Measurements from ENCODE around the gene KRT33B.

The KRT33B gene

DNA sequence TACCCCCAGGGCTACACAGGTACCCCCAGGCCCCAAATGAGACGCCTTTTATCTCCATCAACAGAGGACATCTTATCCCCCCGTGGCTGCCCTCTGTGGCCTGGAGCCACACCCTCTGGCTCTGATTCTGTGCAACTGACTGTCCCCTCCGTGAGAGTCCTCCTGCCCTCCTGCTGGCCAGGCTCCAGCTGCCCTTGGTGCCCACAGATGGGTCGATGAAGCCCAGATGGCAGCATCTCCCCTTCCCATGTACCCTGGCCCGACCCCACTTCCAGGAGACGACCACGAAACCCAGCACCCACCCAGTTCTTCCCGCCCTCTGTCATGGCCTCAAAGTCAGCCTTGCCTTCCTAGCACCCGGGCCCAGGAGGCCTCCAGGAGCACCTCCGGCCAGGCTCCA, 44.5 kb downstream of the KRT33B start:
- Histone ChIP-seq H3K4me2 (ENCODE audit: low read depth, low read length) (no peak overlapping the region), H3K4me1 (ENCODE audit: low read length) (no peaks in the 10 kb centered on the region), H3K9me3 (replicated peaks; ENCODE audit: insufficient read depth, low read length) (no peaks in the 10 kb centered on the region), H3F3A (ENCODE audit: insufficient read depth, low read length) (no peaks in the 10 kb centered on the region), H4K20me1 (ENCODE audit: insufficient read depth, low read length) (no peaks in the 10 kb centered on the region), H2AFZ (ENCODE audit: low read length) (no peak overlapping the region), H3K4me3 (ENCODE audit: low read length) (no peak overlapping the region), H3K36me3 (replicated peaks; ENCODE audit: insufficient read depth, low read length) (no peaks in the 10 kb centered on the region), H3K27ac (ENCODE audit: low read length) (no peak overlapping the region), H3K9me2 (replicated peaks; ENCODE audit: insufficient read depth, low read length) (no peaks in the 10 kb centered on the region), H3K27me3 (replicated peaks; ENCODE audit: insufficient read depth, low read length) (no peaks in the 10 kb centered on the region), H3K9ac (ENCODE audit: low read length) (no peak overlapping the region), H3K79me2 (ENCODE audit: low read length) (no peaks in the 10 kb centered on the region)
- no peak for TF ChIP-seq EZH2 (optimal IDR thresholded peaks at IDR 0.05; ENCODE audit: low read depth, low read length)
- no peak for TF ChIP-seq EZH2phosphoT487 (IDR thresholded peaks at IDR 0.05; ENCODE audit: low read length)
- TF ChIP-seq, protein P1, sequence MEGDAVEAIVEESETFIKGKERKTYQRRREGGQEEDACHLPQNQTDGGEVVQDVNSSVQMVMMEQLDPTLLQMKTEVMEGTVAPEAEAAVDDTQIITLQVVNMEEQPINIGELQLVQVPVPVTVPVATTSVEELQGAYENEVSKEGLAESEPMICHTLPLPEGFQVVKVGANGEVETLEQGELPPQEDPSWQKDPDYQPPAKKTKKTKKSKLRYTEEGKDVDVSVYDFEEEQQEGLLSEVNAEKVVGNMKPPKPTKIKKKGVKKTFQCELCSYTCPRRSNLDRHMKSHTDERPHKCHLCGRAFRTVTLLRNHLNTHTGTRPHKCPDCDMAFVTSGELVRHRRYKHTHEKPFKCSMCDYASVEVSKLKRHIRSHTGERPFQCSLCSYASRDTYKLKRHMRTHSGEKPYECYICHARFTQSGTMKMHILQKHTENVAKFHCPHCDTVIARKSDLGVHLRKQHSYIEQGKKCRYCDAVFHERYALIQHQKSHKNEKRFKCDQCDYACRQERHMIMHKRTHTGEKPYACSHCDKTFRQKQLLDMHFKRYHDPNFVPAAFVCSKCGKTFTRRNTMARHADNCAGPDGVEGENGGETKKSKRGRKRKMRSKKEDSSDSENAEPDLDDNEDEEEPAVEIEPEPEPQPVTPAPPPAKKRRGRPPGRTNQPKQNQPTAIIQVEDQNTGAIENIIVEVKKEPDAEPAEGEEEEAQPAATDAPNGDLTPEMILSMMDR (IDR thresholded peaks at IDR 0.05; ENCODE audit: low read length), result no peak
- no peak for DNase-seq

DNA sequence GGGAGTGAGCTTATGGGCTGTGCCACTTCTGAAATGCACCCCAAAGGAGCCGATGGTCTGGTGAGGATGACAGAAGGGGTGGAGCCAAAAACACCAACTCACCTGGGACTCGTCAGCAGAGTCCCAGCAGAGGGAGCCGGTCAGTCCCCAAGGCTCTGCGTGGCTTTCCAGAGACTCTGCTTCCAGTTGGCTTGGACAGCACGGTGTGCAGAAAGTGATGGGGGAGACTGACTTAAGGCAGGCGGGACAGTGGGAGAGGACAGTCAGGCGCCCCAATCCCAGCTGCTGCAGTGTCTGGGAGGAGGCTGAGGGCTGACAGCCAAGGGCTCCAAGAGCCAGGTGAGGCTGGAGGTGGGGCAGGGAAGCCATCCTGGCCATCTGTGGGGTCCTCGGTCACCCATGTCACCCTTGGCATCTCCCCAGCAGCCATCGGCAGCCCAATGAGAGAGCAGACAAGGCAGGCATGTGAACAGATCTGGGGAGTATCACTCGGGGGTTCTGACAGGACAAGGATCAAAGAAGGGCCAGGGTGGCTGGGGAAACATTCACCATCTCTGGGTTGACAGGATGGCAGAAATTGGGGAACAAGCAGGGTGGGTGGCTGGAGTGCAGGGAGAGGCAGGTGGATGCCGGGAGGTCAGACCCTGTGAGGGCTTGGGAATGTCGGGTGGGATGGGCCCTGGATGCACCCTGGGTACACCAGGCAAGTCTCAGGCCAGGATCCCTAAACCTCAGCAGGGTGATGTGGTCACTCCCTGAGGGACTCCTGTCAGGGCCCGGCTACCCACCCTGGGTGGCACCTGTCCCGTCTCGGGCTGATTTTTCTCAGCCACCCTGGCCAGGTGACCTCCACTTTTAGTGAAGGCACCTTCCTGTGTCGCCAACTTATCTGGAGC, 45.2 kb downstream of the KRT33B start:
- Histone ChIP-seq H3K4me3 (ENCODE audit: low read length) (no peak overlapping the region), H3K27me3 (replicated peaks; ENCODE audit: insufficient read depth, low read length) (no peaks in the 10 kb centered on the region), H3K4me1 (ENCODE audit: low read length) (no peaks in the 10 kb centered on the region), H3K9me3 (replicated peaks; ENCODE audit: insufficient read depth, low read length) (no peaks in the 10 kb centered on the region), H3K4me2 (ENCODE audit: low read depth, low read length) (no peak overlapping the region), H3K9me2 (replicated peaks; ENCODE audit: insufficient read depth, low read length) (no peaks in the 10 kb centered on the region), H3K36me3 (replicated peaks; ENCODE audit: insufficient read depth, low read length) (no peaks in the 10 kb centered on the region), H3K9ac (ENCODE audit: low read length) (no peak overlapping the region), H2AFZ (ENCODE audit: low read length) (no peak overlapping the region), H3F3A (ENCODE audit: insufficient read depth, low read length) (no peaks in the 10 kb centered on the region), H3K79me2 (ENCODE audit: low read length) (no peaks in the 10 kb centered on the region), H3K27ac (ENCODE audit: low read length) (no peak overlapping the region), H4K20me1 (ENCODE audit: insufficient read depth, low read length) (no peaks in the 10 kb centered on the region)
- TF ChIP-seq, protein P1 (IDR thresholded peaks at IDR 0.05; ENCODE audit: low read length), result peak; percentile 49
- TF ChIP-seq EZH2phosphoT487 (IDR thresholded peaks at IDR 0.05; ENCODE audit: low read length), result no peak
- peak; percentile 23 for DNase-seq

DNA sequence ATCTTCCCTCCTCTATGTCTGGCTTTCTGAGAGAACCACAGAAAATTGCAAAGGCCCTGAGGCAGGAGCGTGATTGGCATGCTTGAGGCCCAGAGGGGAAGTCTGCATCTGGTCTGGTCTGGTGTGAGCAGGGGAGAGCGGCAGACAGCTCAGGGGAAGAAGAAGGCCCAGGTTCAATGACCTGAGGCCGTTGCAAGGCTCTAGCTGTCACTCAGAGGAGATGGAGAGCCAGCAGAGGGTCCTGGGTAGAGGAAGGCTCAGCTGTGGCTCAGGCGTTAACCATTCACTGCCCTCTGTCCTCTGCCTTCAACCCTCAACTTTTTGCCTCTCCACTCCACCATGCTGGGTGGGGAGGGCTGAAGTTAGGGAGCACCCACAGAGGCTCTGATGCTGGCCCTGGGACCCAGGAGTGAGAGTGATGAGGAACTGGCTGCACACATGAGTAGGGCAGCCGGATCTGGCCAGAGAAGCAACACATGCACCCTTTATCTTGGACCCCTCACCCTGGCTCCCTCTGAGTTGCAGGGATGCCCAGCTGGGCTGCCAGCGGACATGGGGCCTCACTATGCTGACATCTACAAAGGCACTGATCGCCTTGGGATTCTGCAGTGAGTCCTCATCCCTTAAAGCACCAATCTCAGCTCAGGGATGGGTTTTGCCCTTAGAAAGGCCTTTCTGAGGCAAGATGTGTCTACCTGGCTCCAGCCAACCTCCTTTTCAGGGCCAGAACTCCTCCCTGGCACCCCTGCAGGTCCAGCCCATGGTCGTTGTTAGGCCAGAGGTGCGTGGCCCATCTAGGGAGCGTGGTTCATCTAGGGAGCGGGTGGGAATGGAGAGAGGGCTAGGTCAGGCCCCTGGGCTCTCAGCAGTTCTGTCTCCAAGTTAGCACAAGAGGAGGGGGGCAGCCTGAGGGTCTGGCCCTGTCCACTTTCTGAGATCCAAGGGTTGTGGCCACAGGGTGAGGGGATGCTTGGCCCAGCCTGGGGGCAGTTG, 46.4 kb downstream of the KRT33B start:
- Histone ChIP-seq H3K9ac (ENCODE audit: low read length) (no peak overlapping the region), H3K27me3 (replicated peaks; ENCODE audit: insufficient read depth, low read length) (no peaks in the 10 kb centered on the region), H3K4me1 (ENCODE audit: low read length) (no peaks in the 10 kb centered on the region), H3K4me2 (ENCODE audit: low read depth, low read length) (no peak overlapping the region), H3K79me2 (ENCODE audit: low read length) (no peaks in the 10 kb centered on the region), H2AFZ (ENCODE audit: low read length) (no peak overlapping the region), H3K9me2 (replicated peaks; ENCODE audit: insufficient read depth, low read length) (no peaks in the 10 kb centered on the region), H3K36me3 (replicated peaks; ENCODE audit: insufficient read depth, low read length) (no peaks in the 10 kb centered on the region), H3K27ac (ENCODE audit: low read length) (no peak overlapping the region), H3F3A (ENCODE audit: insufficient read depth, low read length) (no peaks in the 10 kb centered on the region), H3K9me3 (replicated peaks; ENCODE audit: insufficient read depth, low read length) (no peaks in the 10 kb centered on the region), H3K4me3 (ENCODE audit: low read length) (no peak overlapping the region), H4K20me1 (ENCODE audit: insufficient read depth, low read length) (no peaks in the 10 kb centered on the region)
- TF ChIP-seq EZH2phosphoT487 (IDR thresholded peaks at IDR 0.05; ENCODE audit: low read length) (no peak), EZH2 (optimal IDR thresholded peaks at IDR 0.05; ENCODE audit: low read depth, low read length) (no peak)
- TF ChIP-seq, protein P1 (IDR thresholded peaks at IDR 0.05; ENCODE audit: low read length), result no peak
- no peak for DNase-seq
